ENCODE measurements around the gene HNRNPLL.
"Not testable (repeated sequence)": the region's sequence is repeated elsewhere in the genome, so short reads cannot be mapped to it uniquely, and the experiment has no call there.

The HNRNPLL gene

GRCh38 chr2:38552259-38552658 lies 50.5 kb downstream of the HNRNPLL start:
- no peak for DNase-seq (ENCODE audit: low spot score)

GRCh38 chr2:38551746-38552145 lies 51.0 kb downstream of the HNRNPLL start:
- no peak for DNase-seq (ENCODE audit: low spot score)

DNA sequence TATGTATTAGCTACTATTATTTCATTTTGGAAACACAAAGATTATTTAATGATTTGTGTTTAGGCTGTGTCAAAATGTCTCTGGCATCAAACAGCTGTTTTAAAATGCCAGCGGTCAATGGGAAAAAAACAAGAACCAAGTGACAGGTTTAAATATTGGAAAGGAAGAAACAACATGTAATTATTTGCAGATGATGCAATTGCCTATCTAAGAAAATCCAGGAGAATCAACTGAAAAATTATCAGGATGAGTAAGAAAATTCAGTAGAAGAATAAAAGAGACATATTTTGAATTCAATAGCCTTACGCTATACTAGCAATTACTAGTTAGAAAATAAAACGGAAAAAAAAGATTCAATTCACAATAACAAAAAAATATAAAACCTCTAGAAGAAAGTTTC lies 51.6 kb downstream of the HNRNPLL start:
- no peak for DNase-seq (ENCODE audit: low spot score)

- no peak for DNase-seq (ENCODE audit: low spot score)
These were observed 52.9 kb downstream of the HNRNPLL start for GRCh38 chr2:38549851-38550250.

GRCh38 chr2:38549071-38549704 lies 53.5 kb downstream of the HNRNPLL start:
- no peak for DNase-seq (ENCODE audit: low spot score)

GRCh38 chr2:38547791-38548190 lies 54.9 kb downstream of the HNRNPLL start:
- no peak for DNase-seq (ENCODE audit: low spot score)

DNA sequence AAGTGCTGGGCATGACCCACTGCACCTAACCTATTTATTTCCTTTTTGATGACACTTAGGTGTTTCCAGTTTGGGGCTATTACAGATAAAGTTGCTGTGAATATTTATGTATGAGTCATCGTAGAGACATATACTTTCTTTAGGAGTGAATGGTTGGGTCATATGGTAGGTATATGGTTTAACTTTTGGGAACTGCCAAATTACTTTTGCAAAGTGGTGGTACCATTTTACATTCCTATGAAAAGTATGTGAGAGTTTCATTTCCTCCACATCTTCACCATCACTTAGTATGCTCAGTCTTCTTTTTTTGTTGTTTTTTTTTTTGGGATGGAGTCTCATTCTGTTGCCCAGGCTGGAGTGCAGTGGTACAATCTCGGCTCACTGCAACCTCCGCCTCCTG lies 56.1 kb downstream of the HNRNPLL start:
- DNase-seq (ENCODE audit: low spot score): no peak

GRCh38 chr2:38546064-38546463 lies 56.7 kb downstream of the HNRNPLL start:
- no peak for DNase-seq (ENCODE audit: low spot score)

GRCh38 chr2:38542248-38542631 lies 60.5 kb downstream of the HNRNPLL start:
- DNase-seq (ENCODE audit: low spot score): peak; percentile 19

- DNase-seq (ENCODE audit: low spot score): no peak
These were observed 62.0 kb downstream of the HNRNPLL start for GRCh38 chr2:38540580-38541286.

GRCh38 chr2:38539086-38539485 lies 63.6 kb downstream of the HNRNPLL start:
- no peak for DNase-seq (ENCODE audit: low spot score)

DNA sequence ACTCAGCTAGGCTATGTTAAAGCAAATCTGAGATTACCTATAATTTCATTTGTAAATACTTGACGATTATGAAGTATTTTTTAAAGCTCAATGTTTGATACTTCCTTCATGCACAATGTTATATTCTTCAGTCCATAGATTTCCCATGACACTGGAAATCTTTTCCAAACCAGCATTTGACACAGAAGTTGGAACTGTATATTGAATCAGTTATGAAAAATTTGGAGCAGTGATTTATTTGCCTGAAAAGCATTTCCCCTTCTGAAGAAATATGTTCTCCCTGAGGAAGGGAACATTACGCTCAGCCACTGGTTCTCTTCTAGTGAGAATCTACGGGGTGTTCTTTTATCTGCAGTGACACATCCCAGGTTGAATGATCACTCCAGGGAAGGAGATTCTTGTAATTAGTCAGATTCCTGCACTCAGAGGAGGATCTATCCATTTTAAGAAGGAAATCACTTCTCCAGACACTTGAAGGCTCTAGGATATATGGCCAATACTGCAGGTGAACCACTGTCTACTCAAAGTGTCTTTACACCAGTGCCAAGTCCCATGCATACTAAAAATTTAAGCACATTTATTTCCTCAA lies 64.7 kb downstream of the HNRNPLL start:
- no peak for DNase-seq (ENCODE audit: low spot score)

DNA sequence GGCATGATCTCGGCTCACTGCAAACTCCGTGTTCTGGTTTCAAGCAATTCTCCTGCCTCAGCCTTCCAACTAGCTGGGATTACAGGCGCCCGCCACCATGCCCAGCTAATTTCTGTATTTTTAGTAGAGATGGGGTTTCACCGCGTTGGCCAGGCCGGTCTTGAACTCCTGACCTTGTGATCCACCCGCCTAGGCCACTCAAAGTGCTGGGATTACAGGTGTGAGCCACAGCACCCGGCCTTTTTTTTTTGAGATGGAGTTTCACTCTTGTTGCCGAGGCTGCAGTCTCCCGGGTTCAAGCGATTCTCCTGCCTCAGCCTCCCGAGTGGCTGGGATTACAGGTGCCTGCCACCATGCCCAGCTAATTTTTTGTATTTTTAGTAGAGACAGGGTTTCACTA lies 65.4 kb downstream of the HNRNPLL start:
- not testable (repeated sequence) for DNase-seq (ENCODE audit: low spot score)

DNA sequence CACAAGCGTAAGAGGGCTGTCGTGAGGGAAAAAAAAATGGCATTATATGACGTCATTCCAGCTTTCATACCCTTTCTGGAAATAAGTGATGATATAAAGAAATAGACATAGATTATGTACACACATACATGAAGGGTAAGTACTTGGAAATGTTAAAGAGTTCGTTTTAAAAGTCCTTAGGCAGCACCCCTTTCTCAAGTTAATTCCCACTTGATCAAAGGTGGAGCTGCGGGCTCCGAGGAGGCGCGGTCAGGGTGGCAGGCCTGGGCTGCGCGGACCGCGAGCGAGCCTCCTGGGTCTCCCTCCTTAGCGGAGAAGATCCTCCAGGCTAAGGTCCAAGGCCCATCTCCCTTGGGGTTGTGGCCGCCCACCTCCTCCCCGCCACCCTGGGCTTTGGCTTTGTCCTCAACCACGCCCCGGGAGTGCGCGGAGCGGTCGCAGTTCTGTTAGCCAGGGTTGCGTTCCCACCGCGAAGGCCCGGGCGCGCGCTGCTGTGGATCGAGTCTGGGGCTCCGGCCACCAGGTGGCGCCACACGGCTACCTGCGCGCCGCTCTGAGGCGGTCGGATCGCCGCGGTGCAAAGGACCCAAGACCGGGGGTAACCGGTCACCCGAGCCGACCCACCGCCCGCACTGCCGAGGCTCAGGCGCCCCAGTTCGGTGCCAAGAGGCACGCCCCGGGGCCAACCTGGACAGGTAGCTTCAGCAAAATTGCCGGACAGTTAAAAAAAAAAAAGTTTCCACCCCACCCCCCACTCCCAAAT lies 66.8 kb downstream of the HNRNPLL start:
- DNase-seq (ENCODE audit: low spot score): peak; percentile 86

DNA sequence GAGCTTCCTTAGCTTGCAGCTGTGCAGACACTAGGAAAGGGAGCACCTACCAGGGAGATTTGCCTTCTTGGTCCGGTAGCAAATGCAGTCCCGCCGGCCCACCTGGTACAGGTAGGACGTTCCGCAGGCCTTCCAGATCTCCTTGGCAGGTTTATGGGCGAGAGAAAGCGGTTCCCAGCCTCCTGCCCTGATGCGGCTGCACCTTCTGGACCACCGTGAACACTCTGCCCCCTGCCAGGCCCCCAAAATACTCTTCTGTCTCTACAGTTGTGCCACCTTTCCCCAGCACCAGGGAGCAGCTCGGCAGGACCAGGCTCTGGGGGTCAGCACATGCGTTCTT lies 67.4 kb downstream of the HNRNPLL start:
- DNase-seq (ENCODE audit: low spot score): no peak

- no peak for DNase-seq (ENCODE audit: low spot score)
These were observed 67.9 kb downstream of the HNRNPLL start for GRCh38 chr2:38534746-38535403.

DNA sequence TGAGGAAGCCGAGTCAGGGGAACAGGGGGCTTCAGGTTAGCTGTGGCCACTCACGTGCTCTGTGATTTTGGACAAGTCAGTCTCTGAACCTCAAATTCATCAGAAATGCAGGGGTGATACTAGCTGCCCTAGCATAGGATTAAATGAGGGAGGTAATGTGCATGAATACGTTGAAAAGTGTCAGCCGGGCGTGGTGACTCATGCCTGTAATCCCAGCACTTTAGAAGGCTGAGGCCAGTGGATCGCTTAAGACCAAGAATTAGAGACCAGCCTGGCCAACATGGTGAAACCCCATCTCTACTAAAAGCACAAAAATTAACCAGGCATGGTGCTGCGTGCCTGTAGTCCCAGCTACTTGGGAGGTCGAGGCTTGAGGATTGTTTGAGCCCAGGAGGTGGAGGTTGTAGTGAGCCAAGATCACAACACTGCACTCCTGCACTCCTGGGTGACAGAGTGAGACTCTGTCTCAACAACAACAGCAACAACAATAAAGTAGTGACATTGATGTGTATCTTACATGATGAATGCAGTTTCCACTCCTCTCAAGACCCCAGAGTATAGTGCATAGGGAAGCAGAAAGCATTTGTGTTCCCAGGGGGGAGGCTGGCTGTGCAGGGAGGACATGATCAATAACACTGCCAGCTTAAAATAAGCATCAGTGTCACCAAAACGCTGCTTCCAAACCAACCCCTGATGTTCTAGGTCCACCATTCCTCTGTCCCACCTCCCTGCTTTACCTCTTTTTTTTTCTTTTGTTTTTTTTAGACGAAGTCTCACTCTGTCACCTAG lies 68.8 kb downstream of the HNRNPLL start:
- no peak for DNase-seq (ENCODE audit: low spot score)

GRCh38 chr2:38533180-38533579 lies 69.5 kb downstream of the HNRNPLL start:
- DNase-seq (ENCODE audit: low spot score): no peak

GRCh38 chr2:38532366-38532765 lies 70.4 kb downstream of the HNRNPLL start:
- DNase-seq (ENCODE audit: low spot score): no peak

DNA sequence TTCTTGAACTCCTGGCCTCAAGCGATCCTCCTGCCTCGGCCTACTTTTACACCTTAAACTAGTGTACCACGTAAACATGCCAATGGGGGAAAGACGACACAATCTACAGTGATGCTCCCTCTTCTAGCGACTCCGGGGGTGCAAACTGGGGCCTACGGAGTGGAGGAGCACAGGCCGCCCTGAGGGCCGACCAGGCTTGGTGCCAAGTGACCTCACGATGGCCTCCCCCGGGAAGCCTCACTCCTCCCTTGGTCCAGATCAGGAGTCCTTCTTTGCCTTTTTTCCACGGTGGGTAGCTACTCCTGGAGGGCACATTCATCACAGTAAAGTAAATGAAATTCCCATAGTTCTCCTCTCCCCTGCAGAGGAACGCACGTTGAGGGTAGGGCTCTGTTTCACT lies 73.5 kb downstream of the HNRNPLL start:
- no peak for DNase-seq (ENCODE audit: low spot score)

DNA sequence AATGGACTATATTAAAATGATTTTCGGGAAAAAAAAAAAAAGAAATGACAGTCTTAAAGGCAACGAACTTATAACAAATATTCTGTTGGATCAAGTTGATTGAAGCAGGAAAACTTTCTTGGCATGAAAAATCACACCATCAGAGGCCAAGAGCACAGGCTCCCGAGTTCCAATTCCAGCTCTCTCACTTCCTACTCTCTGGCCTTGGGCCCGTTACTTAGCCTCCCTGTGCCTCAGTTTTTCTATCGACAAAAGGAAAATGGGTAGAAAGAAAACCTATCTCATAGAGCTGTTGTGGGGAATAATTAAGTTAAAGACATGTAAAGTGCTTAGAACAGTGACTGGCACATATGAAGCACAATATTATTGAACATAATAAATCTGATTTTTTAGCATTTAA lies 74.2 kb downstream of the HNRNPLL start:
- DNase-seq (ENCODE audit: low spot score): no peak

GRCh38 chr2:38528008-38528442 lies 74.7 kb downstream of the HNRNPLL start:
- peak; percentile 60 for DNase-seq (ENCODE audit: low spot score)

All from activated CD4-positive, alpha-beta T cell treated with anti-CD3 and anti-CD28 coated beads, Interleukin-2, Interleukin-4, amounts not matched to agents 100 ng/mL and 50 ng/mL, durations not matched to agents 16 hours and 8 hours (primary cell).